HuH-7.5 (cell line): ENCODE measurements around the gene PPM1D.

Experiments used
- DNase-seq: peaks from one replicate; pipeline ENCODE4 v3.0.0; 2011; ENCODE audit warnings: low spot score

Gene PPM1D

DNA sequence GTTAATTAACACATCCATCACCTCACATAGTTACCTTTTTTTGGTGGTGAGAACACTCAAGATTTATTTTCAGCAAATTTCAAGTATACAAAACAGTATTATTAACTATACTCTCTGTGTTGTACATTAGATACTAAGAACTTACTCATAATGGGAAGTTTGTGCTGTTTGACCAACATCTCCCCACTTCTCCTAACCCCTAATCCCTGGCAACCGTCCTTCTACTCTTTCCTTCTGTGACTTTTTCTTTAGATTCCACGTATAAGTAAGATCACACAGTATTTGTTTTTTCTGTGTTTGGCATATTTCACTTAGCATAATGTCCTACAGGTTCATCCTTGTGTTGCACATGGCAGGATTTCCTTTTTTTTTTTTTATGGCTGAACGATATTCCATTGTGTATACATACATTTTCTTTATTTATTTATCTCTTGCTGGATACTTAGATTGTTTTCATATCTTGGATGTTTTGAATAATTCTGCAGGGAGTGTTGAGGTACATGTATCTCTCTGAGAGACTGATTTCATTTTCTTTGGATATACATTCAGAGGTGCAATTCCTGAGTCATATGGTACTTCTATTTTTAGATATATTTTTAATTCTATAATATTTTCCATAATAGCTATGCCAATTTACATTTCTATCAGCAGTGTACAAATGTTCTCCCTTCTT, 19.0 kb downstream of the PPM1D start:
- no peak for DNase-seq

DNA sequence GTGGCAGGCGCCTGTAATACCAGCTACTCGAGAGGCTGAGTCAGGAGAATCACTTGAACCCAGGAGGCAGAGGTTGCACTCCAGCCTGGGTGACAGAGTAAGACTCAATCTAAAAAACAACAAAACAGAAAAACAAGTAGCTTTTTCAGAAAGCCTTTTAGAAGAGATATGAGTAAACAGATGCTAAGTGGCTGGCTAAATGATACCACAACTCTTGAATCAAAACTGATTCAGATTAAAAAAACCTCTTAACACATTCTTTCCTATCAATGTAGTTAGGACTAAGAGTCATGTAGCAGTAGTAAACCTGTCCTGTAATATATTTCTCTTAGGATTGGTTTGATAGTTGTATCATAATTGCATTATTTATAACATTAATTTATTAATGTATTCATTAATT, 23.0 kb downstream of the PPM1D start:
- DNase-seq, result no peak

DNA sequence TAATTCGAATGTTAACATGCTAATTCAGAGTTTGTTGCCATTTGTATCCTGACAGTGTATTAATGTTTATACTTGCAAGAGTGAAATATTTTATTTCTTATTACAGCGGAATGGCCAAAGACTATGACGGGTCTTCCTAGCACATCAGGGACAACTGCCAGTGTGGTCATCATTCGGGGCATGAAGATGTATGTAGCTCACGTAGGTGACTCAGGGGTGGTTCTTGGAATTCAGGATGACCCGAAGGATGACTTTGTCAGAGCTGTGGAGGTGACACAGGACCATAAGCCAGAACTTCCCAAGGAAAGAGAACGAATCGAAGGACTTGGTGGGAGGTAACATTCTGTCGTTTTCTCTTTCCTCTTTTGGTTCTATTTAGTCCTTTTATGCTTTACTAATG, 23.4 kb downstream of the PPM1D start:
- no peak for DNase-seq

DNA sequence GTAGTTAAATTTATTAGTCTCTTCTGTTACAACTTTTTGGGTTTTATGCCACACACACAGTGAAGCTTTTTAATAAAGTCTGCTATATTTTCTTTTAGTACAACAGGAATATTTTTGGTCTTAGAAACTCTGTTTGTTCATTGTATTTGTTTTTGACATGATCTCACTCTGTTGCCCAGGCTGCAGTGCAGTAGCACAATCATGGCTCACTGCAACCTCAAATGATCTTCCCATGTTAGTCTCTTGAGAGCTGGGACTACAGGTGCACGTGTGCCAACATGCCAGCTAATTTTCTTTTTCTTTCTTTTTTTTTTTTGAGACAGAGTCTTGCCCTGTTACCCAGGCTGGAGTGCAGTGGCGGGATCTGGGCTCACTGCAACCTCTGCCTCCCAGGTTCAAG, 27.1 kb downstream of the PPM1D start:
- no peak for DNase-seq

DNA sequence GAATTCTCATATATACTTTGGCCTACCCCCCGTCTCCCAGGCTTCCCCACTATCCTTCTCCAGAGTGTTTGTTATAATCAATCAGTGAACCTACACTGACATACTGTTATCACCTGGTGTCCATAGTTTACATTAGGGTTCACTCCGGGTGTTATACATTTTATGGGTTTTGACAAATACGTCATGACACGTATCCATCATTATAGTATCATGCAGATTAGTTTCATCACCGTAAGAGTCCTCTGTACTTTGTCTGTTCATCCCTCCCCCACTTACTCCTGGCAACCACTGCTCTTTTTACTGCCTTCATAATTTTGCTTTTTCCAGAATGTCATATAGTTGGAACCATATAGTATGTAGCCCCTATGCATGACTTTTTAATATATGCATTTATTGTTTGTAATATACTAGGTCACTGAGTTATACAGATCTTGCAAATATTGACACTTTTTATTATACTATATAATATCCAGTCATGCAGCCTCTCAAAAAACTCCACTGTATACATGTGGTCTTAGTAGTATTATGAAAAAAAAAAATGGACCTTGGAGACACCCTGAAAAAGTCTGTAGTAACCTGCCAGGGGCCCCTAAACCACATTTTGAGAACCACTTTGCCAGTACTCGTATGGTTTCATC, 28.4 kb downstream of the PPM1D start:
- no peak for DNase-seq

DNA sequence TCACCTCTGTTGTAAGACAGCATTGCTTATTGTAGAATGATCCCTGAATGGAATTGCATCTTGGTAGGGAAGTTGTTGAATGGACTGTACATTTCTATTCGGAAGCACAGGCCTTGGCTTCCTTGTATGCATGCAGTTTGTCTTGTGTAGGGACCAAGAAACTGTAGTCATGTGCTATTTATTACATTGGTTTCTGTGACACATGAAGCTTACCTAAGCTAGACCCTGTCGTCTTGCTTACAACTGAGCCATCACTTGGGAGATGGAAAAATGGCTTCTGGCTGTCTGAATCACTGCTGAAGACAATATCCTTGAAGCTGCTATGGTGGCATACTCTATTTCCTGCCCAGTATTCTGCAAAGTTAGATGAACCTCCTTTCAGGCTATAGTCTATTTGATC, 29.1 kb downstream of the PPM1D start:
- no peak for DNase-seq

DNA sequence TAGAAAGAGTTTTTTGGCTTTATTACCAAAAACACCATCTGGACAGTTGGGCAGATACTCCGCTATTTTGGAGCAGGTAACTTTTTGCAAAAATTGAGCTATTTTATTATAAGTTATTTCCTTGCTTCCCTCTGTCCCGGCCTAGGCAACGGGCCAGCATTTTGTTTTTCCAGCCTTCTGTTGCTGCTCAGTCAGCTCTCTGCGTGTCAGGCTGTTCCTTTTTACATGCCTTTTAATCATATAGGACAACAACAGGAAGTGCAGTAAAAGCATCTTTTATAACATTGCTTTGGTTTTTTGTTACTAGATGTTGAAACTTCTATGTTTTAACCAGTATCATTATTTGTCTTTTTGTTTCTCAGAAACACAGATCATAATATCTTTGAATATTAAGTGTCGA, 30.4 kb downstream of the PPM1D start:
- DNase-seq, result no peak

DNA sequence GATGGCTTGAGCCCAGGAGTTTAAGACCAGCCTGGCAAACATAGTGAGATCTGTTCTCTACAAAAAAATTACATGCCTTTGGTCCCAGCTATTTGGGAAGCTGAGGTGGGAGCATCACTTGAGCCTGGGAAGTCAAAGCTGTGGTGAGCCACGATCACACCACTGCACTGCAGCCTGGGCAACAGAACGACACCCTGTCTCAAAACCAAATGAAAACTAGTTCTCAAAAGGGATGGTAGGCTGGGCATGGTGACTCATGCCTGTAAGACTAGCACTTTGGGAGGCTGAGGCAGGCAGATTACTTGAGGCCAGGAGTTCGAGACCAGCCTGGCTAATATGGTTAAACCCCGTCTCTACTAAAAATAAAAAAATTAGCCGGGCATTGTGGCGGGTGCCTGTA, 31.1 kb downstream of the PPM1D start:
- DNase-seq, result no peak

DNA sequence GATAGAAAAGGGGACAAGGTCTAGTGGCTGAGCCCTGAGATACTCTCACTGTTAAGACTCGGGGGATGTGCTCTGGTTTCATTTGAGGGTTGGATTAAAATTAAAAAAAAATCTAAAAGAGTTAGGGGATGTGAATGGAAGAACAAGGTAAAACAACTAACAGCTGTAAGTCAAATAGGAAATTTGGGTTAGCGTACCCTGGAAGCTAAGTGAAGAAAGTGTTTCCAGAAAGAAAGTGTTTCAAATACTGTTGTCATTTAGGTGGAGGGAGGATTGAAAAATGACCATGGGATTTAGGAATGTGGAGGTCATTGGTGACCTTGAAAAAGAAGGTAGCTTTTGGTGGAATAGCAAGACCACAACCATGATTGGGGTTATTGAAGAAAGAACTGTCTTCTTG, 37.7 kb downstream of the PPM1D start:
- no peak for DNase-seq

DNA sequence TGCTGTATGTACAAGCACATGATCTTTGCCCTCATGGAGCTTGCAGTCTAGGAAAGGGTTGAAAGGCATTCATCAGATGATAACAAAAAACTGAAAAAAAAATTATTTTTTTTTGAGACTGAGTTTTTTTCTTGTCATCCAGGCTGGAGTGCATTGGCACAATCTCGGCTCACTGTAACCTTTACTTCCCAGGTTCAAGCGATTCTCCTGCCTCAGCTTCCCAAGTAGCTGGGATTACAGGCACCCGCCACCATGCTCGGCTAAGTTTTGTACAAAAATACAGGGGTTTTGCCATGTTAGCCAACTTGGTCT, 39.0 kb downstream of the PPM1D start:
- no peak for DNase-seq

DNA sequence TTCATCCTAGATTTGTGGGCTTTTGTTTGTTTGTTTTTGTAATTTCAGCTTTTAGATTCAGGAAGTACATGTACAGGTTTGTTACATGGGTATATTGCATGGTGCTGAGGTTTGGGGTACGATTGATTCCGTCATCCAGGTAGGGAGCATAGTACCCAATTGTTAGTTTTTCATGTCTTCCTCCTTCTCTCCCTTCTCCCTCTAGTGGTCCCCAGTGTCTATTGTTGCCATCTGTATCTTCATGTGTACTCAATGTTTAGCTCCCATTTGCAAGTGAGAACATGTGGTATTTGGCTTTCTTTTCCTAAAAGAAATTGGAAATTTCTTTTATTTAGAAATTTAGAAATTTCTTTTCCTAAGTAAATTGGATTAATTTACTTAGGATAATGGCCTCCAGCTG, 40.5 kb downstream of the PPM1D start:
- DNase-seq, result peak; percentile 59

DNA sequence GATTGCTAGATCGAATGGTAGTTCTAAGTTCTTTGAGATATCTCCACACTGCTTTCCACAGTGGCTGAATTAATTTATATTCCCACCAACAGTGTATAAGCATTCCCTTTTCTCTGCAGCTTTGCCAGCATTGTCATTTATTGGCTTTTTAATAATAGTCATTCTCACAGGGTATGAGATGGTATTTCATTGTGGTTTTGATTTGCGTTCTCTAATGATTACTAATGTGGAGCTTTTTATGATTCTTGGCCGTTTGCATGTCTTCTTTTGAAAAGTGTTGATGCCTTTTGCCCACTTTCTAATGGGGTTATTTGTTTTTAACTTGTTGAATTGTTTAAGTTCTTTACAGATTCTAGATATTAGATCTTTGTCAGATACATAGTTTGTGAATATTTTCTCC, 41.1 kb downstream of the PPM1D start:
- no peak for DNase-seq

DNA sequence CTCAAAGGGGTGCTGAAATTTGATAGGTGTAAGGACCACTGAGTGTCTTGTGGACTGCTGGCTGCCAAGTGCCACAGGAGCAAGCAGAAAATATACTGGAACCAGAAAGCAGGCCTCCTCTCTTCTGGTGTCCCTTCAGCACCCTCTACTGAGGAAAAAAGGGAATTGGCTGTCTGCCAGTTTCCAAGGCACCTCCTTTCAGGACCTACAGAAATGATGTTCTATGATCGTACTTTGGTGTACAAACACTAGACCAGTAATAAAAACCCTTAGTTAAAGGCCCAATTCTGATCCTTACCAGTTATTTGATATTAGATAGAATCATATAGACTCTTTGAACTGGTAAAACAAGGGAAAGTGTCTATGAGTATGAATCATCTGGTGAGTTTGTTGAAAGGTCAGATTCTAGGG, 41.8 kb downstream of the PPM1D start:
- DNase-seq, result peak; percentile 97

DNA sequence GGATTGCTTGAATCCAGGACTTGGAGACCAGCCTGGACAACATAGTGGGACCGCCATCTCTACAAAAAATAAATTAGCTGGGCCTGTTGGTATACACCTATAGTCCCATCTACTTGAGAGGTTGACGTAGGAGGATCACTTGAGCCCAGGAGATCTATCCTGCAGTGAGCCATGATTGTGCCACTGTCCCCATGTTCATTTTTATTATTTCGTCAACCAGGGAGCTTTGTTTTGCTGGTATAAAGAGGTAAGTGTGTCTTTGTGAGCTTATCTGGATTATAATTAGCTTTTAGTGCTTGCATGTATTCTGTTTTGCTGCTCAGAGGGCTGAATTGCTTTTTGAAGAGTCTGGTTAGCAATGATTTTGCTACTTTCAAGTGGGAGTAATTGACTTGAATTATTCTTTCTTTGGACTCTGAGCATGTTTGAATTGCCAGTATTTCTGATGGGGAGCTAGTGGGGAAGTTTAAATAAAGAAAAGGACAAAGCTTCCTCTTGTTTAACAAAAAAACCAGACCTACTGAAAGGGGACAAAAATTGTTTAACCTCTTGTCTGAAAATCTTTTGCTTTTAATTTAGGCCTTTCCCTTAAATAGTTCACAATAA, 46.0 kb downstream of the PPM1D start:
- no peak for DNase-seq

DNA sequence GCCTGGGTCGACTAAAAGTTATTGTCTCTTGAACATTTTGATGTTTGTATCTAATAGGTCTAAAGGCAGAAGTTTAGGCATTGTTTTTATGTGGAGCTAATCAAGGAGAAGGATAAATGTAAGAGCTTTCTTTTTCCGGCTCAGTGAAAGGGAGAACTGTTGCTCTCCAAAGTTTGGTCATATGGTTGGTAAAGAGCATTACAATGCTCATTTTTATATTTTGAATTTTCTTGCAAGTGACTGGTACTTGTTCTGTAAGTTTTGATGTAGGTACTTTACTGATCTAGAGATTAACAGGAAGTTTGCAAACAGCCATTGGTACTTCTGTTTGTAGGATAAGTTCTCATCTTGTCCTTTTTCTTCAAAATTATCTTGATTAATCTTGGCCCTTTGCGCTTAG, 46.7 kb downstream of the PPM1D start:
- DNase-seq, result no peak

DNA sequence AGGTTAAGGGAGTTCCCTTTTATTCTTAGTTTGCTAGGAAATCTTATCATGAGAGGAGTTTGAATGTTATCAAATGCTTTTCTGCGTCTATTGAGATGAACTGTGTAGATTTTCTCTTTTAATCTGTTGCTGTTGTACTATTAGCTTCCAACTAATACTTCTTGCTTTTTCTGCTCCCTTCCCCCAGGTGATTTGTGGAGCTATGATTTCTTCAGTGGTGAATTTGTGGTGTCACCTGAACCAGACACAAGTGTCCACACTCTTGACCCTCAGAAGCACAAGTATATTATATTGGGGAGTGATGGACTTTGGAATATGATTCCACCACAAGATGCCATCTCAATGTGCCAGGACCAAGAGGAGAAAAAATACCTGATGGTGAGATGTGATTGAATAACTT, 47.7 kb downstream of the PPM1D start:
- no peak for DNase-seq

DNA sequence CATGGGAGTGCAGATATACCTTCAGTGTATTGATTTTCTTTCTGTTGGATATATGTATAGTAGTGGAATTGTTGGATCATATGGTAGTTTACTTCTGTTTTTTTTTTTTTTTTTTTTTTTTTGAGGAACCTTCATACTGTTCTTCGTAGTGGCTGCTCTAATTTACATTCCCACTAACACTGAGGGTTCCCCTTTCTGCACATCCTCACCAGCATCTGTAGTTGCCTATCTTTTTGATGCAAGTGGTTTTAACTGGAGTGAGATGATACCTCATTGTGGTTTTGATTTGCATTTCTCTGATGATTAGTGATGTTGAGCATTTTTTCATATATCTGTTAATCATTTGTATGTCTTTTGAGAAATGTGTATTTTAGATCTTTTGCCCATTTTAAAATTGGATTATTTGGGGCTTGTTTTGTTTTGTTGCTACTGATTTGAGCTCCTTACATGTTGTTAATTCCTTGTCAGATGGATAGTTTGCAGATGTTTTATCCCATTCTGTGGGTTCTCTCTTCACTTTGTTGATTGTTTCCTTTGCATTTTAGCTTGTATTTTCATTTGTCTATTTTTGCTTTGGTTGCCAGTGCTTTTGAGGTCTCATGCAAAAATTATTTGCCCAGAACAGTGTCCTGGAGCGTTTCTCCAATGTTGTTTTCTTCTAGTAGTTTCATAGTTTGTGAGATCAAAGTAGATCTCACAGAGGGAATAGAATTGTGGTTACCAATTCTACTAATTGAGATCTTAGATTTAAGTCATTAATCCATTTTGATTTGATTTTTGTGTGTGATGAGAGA, 52.7 kb downstream of the PPM1D start:
- no peak for DNase-seq

DNA sequence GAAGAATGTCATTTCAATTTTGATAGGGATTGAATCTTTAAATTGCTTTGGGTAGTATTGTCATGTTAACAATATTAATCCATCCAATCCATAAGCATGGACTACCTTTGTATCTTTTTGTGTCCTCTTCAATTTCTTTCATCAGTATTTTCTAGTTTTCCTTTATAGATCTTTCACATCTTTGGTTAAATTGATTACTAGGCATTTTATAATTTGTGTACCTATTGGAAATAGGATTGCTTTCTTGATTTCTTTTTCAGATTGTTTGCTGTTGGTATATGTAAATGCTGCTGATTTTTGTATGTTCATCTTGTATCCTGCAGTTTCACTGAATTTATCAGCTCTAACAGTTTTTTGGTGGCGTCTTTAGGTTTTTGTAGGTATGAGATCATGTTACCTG, 53.6 kb downstream of the PPM1D start:
- DNase-seq, result no peak

DNA sequence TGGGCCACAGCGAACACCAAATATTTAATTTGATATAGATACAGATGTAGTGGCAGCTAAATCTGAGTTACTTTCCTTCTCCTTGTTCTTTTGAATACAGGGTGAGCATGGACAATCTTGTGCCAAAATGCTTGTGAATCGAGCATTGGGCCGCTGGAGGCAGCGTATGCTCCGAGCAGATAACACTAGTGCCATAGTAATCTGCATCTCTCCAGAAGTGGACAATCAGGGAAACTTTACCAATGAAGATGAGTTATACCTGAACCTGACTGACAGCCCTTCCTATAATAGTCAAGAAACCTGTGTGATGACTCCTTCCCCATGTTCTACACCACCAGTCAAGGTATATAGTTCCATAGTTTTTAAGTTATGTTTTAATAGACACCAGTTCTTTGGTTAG, 56.5 kb downstream of the PPM1D start:
- no peak for DNase-seq

DNA sequence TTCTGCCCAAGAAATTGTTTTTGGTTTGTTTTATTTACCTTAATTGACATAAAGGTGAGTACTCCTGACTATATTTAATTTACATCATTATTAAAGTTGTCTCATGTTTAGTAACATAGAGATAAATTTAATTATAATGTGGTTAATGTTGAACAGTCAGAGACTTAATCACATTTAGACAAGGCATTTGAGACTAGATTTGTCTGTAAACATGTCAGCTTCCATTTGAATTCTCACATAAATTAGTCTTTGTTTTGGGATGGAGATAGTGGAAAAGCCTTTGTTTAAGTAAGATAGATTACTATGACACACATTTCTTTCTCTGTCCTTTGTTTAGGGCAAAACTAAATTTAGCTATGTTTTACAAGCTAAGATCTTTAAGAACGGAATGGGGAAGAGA, 59.2 kb downstream of the PPM1D start:
- no peak for DNase-seq

DNA sequence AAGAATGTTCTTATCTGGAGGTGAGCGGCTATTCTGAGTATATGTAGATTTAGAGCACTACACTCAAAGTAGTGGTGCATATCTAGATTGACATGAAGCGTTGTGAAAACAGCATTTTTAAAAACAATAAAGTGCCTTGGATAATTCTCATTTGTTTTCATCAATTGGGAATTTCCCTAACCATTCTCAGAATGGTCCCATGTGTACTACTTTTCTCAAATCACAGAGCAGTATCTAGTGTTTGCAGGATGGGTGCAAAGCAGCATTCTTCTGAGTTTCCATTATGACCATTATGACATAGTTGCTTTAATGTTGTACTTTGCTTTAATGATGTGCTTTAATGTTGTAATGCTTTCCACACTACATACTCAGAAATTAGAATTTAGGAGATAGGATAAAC, 61.5 kb downstream of the PPM1D start:
- no peak for DNase-seq

DNA sequence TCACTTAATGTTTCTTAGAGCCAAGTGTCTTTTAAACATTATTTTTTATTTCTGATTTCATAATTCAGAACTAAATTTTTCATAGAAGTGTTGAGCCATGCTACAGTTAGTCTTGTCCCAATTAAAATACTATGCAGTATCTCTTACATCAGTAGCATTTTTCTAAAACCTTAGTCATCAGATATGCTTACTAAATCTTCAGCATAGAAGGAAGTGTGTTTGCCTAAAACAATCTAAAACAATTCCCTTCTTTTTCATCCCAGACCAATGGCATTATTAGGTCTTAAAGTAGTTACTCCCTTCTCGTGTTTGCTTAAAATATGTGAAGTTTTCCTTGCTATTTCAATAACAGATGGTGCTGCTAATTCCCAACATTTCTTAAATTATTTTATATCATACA, 64.0 kb downstream of the PPM1D start:
- DNase-seq, result no peak

DNA sequence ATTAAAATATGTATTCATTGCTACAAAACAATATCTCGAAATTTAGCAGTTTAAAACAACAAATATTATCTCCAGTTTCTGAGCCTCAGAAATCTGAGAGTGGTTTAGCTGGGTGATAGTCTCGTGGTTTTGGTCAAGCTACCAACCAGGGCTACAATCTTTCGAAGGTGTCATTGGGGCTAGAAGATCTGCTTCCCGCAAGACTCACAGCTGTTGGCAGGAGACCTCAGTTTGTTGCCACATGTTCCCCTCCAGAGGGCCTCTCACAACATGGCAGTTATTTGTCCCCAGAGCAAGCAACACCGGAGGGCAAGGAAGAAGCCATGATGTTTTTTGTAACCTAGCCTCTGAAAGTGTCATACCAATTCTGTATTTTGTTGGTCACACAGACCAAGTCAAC, 65.6 kb downstream of the PPM1D start:
- DNase-seq, result no peak
